Fibroblast of lung (primary cell): Measurements from ENCODE around the gene RPUSD4.

Source experiments
- EZH2 ChIP-seq: IDR thresholded peaks from 2 replicates; pipeline ENCODE4 v1.5.1; 2012; ENCODE audit warnings: low read length, control low read depth, mild to moderate bottlenecking; ENCODE audit errors: missing control alignments
- TF ChIP-seq, protein P1 (sequence below), 2 donors: IDR thresholded peaks in 1 of 2; conservative IDR thresholded peaks in 1 of 2; 1 replicate in 1 of 2; 2 replicates in 1 of 2; pipeline ENCODE4 v1.5.1; 2011 to 2012; ENCODE audit warnings: low read length in 2 of 2, control low read depth in 1 of 2, inconsistent platforms in 1 of 2, low read depth in 1 of 2, mild to moderate bottlenecking in 1 of 2

DNA sequence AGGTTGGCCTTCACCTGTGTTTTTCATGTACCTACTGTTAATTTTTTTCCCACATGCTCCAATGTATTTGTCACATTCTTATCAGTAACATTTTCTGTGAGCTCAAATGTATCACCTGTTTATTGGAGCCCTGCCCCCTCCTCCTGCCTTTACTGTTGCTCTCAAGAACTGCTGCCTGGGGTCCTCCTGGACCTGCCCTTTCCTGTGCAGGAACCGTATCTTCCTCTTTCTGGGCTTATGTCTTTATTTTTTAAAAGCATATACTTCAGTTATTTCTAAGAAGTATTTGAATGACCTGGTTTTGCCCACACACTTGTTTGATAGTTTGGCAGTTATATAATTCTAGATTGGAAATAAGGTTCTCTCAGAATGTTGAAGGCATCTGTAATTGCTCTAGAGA is 6.0 kb upstream of the RPUSD4 start:
- TF ChIP-seq, protein P1, sequence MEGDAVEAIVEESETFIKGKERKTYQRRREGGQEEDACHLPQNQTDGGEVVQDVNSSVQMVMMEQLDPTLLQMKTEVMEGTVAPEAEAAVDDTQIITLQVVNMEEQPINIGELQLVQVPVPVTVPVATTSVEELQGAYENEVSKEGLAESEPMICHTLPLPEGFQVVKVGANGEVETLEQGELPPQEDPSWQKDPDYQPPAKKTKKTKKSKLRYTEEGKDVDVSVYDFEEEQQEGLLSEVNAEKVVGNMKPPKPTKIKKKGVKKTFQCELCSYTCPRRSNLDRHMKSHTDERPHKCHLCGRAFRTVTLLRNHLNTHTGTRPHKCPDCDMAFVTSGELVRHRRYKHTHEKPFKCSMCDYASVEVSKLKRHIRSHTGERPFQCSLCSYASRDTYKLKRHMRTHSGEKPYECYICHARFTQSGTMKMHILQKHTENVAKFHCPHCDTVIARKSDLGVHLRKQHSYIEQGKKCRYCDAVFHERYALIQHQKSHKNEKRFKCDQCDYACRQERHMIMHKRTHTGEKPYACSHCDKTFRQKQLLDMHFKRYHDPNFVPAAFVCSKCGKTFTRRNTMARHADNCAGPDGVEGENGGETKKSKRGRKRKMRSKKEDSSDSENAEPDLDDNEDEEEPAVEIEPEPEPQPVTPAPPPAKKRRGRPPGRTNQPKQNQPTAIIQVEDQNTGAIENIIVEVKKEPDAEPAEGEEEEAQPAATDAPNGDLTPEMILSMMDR (conservative IDR thresholded peaks at IDR 0.05 in 1 of 2, IDR thresholded peaks at IDR 0.05 in 1 of 2; ENCODE audit: low read depth in 1 of 2, low read length in 2 of 2): no peak
- TF ChIP-seq EZH2: no peak
